Esophagus squamous epithelium (tissue), 5 donors: ENCODE results near the gene ACSL3. TPM values are rescaled to one million over a fixed set of nuclear protein-coding genes. Genes with fewer than 3 reads are reported as not detected.

ENCODE experiments used
- DNase-seq: peaks from one replicate; lab custom pipeline; 2025; lab: John Stamatoyannopoulos, UW
- H3K27ac ChIP-seq, 4 donors: fragments of 200-600 bp; sonication (generic); one replicate each; pipeline ENCODE4 v1.5.1; 2016 to 2019; ENCODE audit warnings: mild to moderate bottlenecking in 1 of 4
- H3K27me3 ChIP-seq, 4 donors: fragments of 200-600 bp; sonication (generic); 1 replicate in 3 of 4; 2 replicates in 1 of 4; pipeline versions ENCODE4 v1.5.1 to v1.6.0; 2017 to 2021; ENCODE audit warnings: antibody characterized with exemption in 1 of 4
- H3K36me3 ChIP-seq, 3 donors: fragments of 200-600 bp; sonication (generic); one replicate each; pipeline ENCODE4 v1.5.1; 2016 to 2019
- H3K4me1 ChIP-seq, 3 donors: fragments of 200-600 bp; sonication (generic); one replicate each; pipeline ENCODE4 v1.5.1; 2017 to 2019
- H3K4me3 ChIP-seq, 4 donors: fragments of 200-600 bp; sonication (generic); 1 replicate in 3 of 4; 2 replicates in 1 of 4; pipeline ENCODE4 v1.5.1; 2016 to 2019; ENCODE audit warnings: mild to moderate bottlenecking in 2 of 4, moderate library complexity in 1 of 4
- H3K9me3 ChIP-seq, 3 donors: fragments of 200-600 bp; sonication (generic); one replicate each; pipeline ENCODE4 v1.5.1; 2016 to 2019
- POLR2A ChIP-seq, 4 donors: fragments of 450-650 bp; IDR thresholded peaks; one replicate each; pipeline ENCODE4 v1.6.1; 2017; ENCODE audit warnings: antibody characterized with exemption in 4 of 4, mild to moderate bottlenecking in 4 of 4, moderate library complexity in 3 of 4
- WGBS, 2 donors: methylation state at CpG; one replicate each; pipeline ENCODE4 v1.1.5; 2018; 5-methylcytosine and 5-hydroxymethylcytosine counted together
- intact Hi-C: fragments of 100-400 bp; cut with DNase I; formaldehyde crosslinking; loops from one replicate; pipeline ENCODE4 v1.15.0; 2022
- total RNA-seq, 4 donors: library from RNA; depleted of rRNA; stranded (reverse); fragments of >200 nt; gene quantifications; one replicate each; pipeline ENCODE4 v1.1.0, GENCODE V29; 2016
- TF ChIP-seq, protein P1 (sequence below), 6 experiments: fragments of 450-650 bp in 4 of 6; fragments of 200-600 bp in 2 of 6; sonication (generic) in 2 of 6; IDR thresholded peaks; one replicate each; pipeline ENCODE4 v1.5.1; 2016 to 2019; ENCODE audit warnings: antibody characterized with exemption in 6 of 6, mild to moderate bottlenecking in 4 of 6, moderate library complexity in 4 of 6
- donor health status: DM: yes; HTN: yes; CAD: no.

The ACSL3 gene
- total RNA-seq, 4 donors from 2014 or later, result 62.4 to 84.6 (median 76.6) TPM

DNA sequence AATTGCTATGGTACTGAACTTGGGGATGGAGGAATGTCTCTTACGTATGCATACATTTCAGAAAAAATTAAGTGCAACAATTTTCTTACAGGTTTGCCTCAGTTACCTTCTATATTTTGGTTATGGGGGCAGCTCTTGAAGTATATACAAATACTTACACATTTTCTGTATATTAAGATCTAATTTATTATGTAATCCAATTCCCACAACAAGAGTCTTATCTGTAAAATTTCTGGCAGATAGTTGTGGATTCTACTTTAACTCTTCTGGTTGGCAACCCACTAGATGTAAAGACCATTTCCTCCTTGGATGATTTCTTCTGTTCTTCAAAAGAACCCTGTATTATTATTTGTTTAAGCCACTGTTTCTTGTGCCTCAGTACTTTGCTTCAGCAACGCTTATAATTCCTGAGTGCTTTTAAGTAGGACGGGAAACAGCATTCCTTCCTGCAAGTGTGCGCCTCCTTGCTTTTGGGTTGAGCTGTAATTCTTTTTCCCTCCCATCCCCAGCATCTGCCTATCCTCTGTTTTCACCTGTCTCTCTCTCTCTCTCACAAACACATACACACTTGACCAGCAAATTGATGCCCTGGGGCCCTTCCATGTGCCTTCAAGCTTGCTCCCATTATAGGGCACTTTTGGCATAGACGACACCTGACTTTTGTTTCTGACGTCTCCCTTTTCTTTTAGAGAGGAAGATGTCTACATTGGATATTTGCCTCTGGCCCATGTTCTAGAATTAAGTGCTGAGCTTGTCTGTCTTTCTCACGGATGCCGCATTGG lies 61.4 kb downstream of the ACSL3 start:
- no peak overlapping the region for H3K27ac ChIP-seq
- 88 to 93% methylated on average over 8 of the region's 8 CpGs for WGBS, 2 donors
- no peak for DNase-seq

DNA sequence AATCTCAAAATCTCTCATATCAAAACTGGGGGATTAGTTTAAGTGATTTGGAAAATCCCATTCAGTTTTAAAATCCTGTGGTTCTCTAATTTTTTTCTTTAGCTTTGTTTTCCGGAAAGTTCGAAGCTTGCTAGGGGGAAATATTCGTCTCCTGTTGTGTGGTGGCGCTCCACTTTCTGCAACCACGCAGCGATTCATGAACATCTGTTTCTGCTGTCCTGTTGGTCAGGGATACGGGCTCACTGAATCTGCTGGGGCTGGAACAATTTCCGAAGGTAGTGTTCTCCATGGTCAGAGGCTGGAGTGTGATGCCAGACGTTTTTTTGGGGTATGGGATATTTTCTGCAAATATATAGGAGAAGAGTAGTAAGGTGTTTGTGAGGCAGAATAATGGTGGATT lies 66.1 kb downstream of the ACSL3 start:
- Histone ChIP-seq H3K4me1 (no peaks in the 10 kb centered on the region), H3K4me3 (no peak overlapping the region), H3K9me3 (no peaks in the 10 kb centered on the region), H3K36me3 (peaks cover 0 to 95% (median 18%) of the 10 kb centered on the region in 3 donors), H3K27me3 (no peaks in the 10 kb centered on the region), H3K27ac (no peak overlapping the region)
- intact Hi-C loops, result no loop called here
- 90 to 91% methylated on average over 9 of the region's 9 CpGs for WGBS, 2 donors
- no peak for DNase-seq
- TF ChIP-seq, protein P1, sequence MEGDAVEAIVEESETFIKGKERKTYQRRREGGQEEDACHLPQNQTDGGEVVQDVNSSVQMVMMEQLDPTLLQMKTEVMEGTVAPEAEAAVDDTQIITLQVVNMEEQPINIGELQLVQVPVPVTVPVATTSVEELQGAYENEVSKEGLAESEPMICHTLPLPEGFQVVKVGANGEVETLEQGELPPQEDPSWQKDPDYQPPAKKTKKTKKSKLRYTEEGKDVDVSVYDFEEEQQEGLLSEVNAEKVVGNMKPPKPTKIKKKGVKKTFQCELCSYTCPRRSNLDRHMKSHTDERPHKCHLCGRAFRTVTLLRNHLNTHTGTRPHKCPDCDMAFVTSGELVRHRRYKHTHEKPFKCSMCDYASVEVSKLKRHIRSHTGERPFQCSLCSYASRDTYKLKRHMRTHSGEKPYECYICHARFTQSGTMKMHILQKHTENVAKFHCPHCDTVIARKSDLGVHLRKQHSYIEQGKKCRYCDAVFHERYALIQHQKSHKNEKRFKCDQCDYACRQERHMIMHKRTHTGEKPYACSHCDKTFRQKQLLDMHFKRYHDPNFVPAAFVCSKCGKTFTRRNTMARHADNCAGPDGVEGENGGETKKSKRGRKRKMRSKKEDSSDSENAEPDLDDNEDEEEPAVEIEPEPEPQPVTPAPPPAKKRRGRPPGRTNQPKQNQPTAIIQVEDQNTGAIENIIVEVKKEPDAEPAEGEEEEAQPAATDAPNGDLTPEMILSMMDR (IDR thresholded peaks at IDR 0.05), result no peak
- TF ChIP-seq POLR2A (IDR thresholded peaks at IDR 0.05), result no peak

More for the DNA sequence above, 61.4 kb downstream of the ACSL3 start:
- Histone ChIP-seq H3K36me3 (peaks cover 0 to 93% (median 14%) of the 10 kb centered on the region in 3 donors), H3K4me1 (no peaks in the 10 kb centered on the region), H3K27me3 (no peaks in the 10 kb centered on the region), H3K9me3 (no peaks in the 10 kb centered on the region), H3K4me3 (no peak overlapping the region)
- no peak for TF ChIP-seq POLR2A (IDR thresholded peaks at IDR 0.05)
- TF ChIP-seq, protein P1 (IDR thresholded peaks at IDR 0.05), result no peak
- intact Hi-C loops, result no loop called here

DNA sequence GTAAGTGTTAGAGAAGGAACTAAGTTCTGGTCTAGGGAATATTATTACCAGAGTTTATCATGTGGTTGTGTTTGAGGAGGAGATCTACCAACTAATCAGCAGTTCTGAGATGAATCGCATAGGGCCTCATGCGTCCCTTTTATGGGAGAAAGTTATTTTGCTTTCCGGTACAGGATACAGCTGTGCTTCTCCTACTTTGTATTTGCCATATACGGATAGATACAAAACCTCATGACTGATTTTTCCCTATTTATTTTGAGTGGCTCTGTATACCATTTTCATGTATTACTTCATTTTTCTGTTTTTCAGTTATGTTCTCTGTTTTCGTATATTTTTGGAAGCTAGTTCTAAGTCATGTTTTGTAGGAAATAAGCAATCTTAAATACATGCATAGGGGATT lies 66.8 kb downstream of the ACSL3 start:
- H3K27me3 ChIP-seq, result no peaks in the 10 kb centered on the region
- 82 to 83% methylated on average over 5 of the region's 5 CpGs for WGBS, 2 donors
- H3K4me3 ChIP-seq, result no peak overlapping the region
- H3K9me3 ChIP-seq, result no peaks in the 10 kb centered on the region
- no peaks in the 10 kb centered on the region for H3K4me1 ChIP-seq
- DNase-seq, result no peak
- H3K27ac ChIP-seq, result no peak overlapping the region
- H3K36me3 ChIP-seq, result peaks cover 0 to 94% (median 15%) of the 10 kb centered on the region in 3 donors
- TF ChIP-seq POLR2A (IDR thresholded peaks at IDR 0.05), result no peak
- TF ChIP-seq, protein P1 (IDR thresholded peaks at IDR 0.05), result no peak
- intact Hi-C loops, result no loop called here

DNA sequence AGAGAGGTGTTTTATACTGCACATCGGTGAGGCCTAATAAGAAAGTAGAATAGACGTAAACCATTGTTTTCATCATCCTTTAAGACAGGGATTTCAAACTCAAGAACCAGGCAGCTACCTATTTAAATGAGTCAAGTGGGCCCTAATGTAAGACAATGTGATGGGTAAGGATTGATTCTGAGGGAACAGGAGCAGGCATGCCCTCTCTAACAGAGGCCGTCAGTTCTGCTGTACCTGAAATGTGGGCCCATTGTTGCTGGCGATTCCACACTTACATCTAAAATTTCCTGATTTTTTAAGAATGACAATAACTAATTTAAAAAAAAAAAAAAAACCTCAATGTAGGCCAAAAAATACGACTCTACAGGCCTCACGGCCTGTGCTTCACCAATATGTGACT lies 67.5 kb downstream of the ACSL3 start:
- 74 to 82% methylated on average over 6 of the region's 6 CpGs for WGBS, 2 donors
- Histone ChIP-seq H3K4me3 (no peak overlapping the region), H3K36me3 (peaks cover 2 to 93% (median 13%) of the 10 kb centered on the region in 3 donors), H3K27me3 (no peaks in the 10 kb centered on the region), H3K4me1 (no peaks in the 10 kb centered on the region), H3K27ac (no peak overlapping the region), H3K9me3 (no peaks in the 10 kb centered on the region)
- no peak for TF ChIP-seq POLR2A (IDR thresholded peaks at IDR 0.05)
- TF ChIP-seq, protein P1 (IDR thresholded peaks at IDR 0.05), result no peak
- intact Hi-C loops, result no loop called here
- DNase-seq, result no peak

DNA sequence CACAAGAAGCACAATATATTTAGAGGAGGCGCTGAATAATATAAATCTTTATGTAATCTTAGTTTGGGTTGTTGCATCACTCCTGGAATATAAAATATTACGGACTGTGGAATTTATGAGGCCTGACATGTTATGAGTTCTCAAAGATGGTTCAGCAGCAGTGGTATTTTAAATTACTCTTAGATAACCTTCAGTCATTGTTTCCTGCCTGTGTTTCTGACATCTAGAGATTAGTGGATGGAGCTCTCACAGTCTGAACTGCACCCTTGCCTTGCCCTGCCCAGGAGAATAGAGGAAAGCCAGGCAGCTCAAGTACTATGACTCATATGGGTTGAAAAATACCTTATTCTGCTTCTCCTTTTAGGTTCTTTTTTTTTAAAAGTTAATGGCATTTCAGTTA lies 70.0 kb downstream of the ACSL3 start:
- Histone ChIP-seq H3K9me3 (no peaks in the 10 kb centered on the region), H3K4me1 (no peaks in the 10 kb centered on the region), H3K27ac (no peak overlapping the region), H3K27me3 (no peaks in the 10 kb centered on the region), H3K4me3 (no peak overlapping the region), H3K36me3 (peaks cover 6 to 93% (median 25%) of the 10 kb centered on the region in 3 donors)
- TF ChIP-seq, protein P1 (IDR thresholded peaks at IDR 0.05), result no peak
- TF ChIP-seq POLR2A (IDR thresholded peaks at IDR 0.05), result no peak
- intact Hi-C loops, result no loop called here
- no peak for DNase-seq
- WGBS, 2 donors, result 94 to 95% methylated on average over 2 of the region's 2 CpGs
